B cell (primary cell): ENCODE measurements around the gene SNRNP70. TPM values are rescaled to one million over a fixed set of nuclear protein-coding genes. Genes with fewer than 3 reads are reported as not detected.

Source experiments
- ATAC-seq: fragments of 200-7000 bp; cut with Tn5 transposase; one replicate; pipeline ENCODE4 v1.10.0; 2021; ENCODE audit warnings: low read depth, mild to moderate bottlenecking, moderate number of reproducible peaks, moderate library complexity
- CTCF ChIA-PET: fragments of 350-600 bp; sonication (Branson Sonifier 250); formaldehyde crosslinking; loops from one replicate; lab custom pipeline; 2021; ENCODE audit warnings: antibody characterized with exemption, inconsistent platforms; lab: Charles Lee
- POLR2A ChIA-PET: fragments of 350-600 bp; sonication (Branson Sonifier 250); formaldehyde crosslinking; loops from one replicate; lab custom pipeline; 2021; ENCODE audit warnings: antibody characterized with exemption; lab: Charles Lee
- DNase-seq: peaks from one replicate; pipeline ENCODE4 v3.0.0; 2013
- H2AFZ ChIP-seq: 2 replicates; pipeline ENCODE4 v1.6.1; 2012; ENCODE audit warnings: mild to moderate bottlenecking, low read depth, low read length; ENCODE audit not compliant: insufficient read depth, poor library complexity, severe bottlenecking
- H3K27ac ChIP-seq, 2 donors: 1 replicate in 1 of 2; 2 replicates in 1 of 2; pipeline ENCODE4 v1.5.1; 2012 to 2013; ENCODE audit warnings: low read length in 2 of 2, mild to moderate bottlenecking in 2 of 2, moderate library complexity in 1 of 2
- H3K27me3 ChIP-seq, 4 experiments: fragments of 200-600 bp in 1 of 4; sonication (generic) in 1 of 4; replicated peaks in 1 of 4; 1 replicate in 2 of 4; 2 replicates in 2 of 4; pipeline versions ENCODE4 v1.6.1 to v1.7.0; 2013 to 2016; ENCODE audit warnings: low read length in 3 of 4, mild to moderate bottlenecking in 2 of 4, mixed read lengths in 1 of 4, moderate library complexity in 1 of 4; ENCODE audit not compliant: insufficient read depth in 4 of 4, control insufficient read depth in 3 of 4; ENCODE audit errors: control extremely low read depth in 1 of 4
- H3K36me3 ChIP-seq, 2 experiments: replicated peaks in 1 of 2; 1 replicate in 1 of 2; 2 replicates in 1 of 2; pipeline versions ENCODE4 v1.6.1 to v1.7.1; 2013; ENCODE audit warnings: low read length in 1 of 2; ENCODE audit not compliant: insufficient read depth in 2 of 2, control insufficient read depth in 1 of 2; ENCODE audit errors: control extremely low read depth in 1 of 2, extremely low read depth in 1 of 2
- H3K4me1 ChIP-seq, 2 donors: fragments of 200-600 bp in 1 of 2; sonication (generic) in 1 of 2; 1 replicate in 1 of 2; 2 replicates in 1 of 2; pipeline versions ENCODE4 v1.5.1 to v1.6.1; 2013 to 2017; ENCODE audit warnings: low read length in 2 of 2; ENCODE audit not compliant: control insufficient read depth in 2 of 2, insufficient read depth in 2 of 2
- H3K4me2 ChIP-seq: replicated peaks from 2 replicates; pipeline ENCODE3; 2012; ENCODE audit warnings: mild to moderate bottlenecking, low read depth, low read length; ENCODE audit not compliant: poor library complexity, severe bottlenecking
- H3K4me3 ChIP-seq, 5 experiments: fragments of 200-600 bp in 1 of 5; sonication (generic) in 1 of 5; 1 replicate in 3 of 5; 2 replicates in 2 of 5; pipeline versions ENCODE4 v1.5.1 to v1.7.0; 2011 to 2016; ENCODE audit warnings: low read length in 4 of 5, mild to moderate bottlenecking in 4 of 5, low read depth in 2 of 5, control low read depth in 1 of 5, moderate library complexity in 1 of 5; ENCODE audit not compliant: insufficient read depth in 1 of 5; ENCODE audit errors: control extremely low read depth in 1 of 5, extremely low read depth in 1 of 5
- H3K79me2 ChIP-seq: fragments of 200-600 bp; sonication (generic); one replicate; pipeline ENCODE4 v1.6.0; 2016; ENCODE audit warnings: low read length; ENCODE audit not compliant: control insufficient read depth, insufficient read depth
- H3K9ac ChIP-seq: fragments of 200-600 bp; sonication (generic); 2 replicates; pipeline ENCODE4 v1.6.1; 2017; ENCODE audit warnings: mild to moderate bottlenecking, low read length, moderate library complexity
- H3K9me3 ChIP-seq, 3 donors: one replicate each; pipeline versions ENCODE4 v1.6.1 to v1.7.1; 2013; ENCODE audit warnings: low read length in 2 of 3; ENCODE audit not compliant: control insufficient read depth in 2 of 3, insufficient read depth in 1 of 3; ENCODE audit errors: control extremely low read depth in 1 of 3
- H4K20me1 ChIP-seq: 2 replicates; pipeline ENCODE4 v1.6.0; 2012; ENCODE audit warnings: mild to moderate bottlenecking, low read length; ENCODE audit not compliant: insufficient read depth, control insufficient read depth, poor library complexity, severe bottlenecking
- H3K27ac Mint-ChIP-seq: one replicate; pipeline ENCODE4 v1.8.0; 2021; ENCODE audit warnings: mixed read lengths
- H3K27me3 Mint-ChIP-seq: one replicate; pipeline ENCODE4 v1.8.0; 2021; ENCODE audit warnings: mixed read lengths
- H3K4me1 Mint-ChIP-seq: one replicate; pipeline ENCODE4 v1.8.0; 2021; ENCODE audit warnings: mixed read lengths
- H3K4me3 Mint-ChIP-seq: one replicate; pipeline ENCODE4 v1.8.0; 2021; ENCODE audit warnings: mixed read lengths
- H3K9me3 Mint-ChIP-seq: one replicate; pipeline ENCODE4 v1.8.0; 2022; ENCODE audit warnings: mixed read lengths; ENCODE audit not compliant: insufficient read depth
- CTCF ChIP-seq: fragments of 200-600 bp; IDR thresholded peaks from one replicate; pipeline ENCODE4 v1.8.0; 2022; ENCODE audit warnings: antibody characterized with exemption, mild to moderate bottlenecking
- EZH2 ChIP-seq: IDR thresholded peaks from 2 replicates; pipeline ENCODE4 v1.6.1; 2012; ENCODE audit warnings: borderline replicate concordance, low read depth, mild to moderate bottlenecking, moderate library complexity, low read length; ENCODE audit not compliant: insufficient read depth, poor library complexity, severe bottlenecking
- WGBS: methylation state at CpG from one replicate; pipeline ENCODE4 v1.1.5; 2013; ENCODE audit warnings: missing lambda C conversion rate; ENCODE audit not compliant: insufficient coverage; 5-methylcytosine and 5-hydroxymethylcytosine counted together
- intact Hi-C: fragments of 100-400 bp; cut with micrococcal nuclease; formaldehyde crosslinking; loops from one replicate; pipeline ENCODE4 v1.10.0; 2022
- polyA plus RNA-seq: library from polyadenylated mRNA; depleted of rRNA; stranded (reverse); fragments of >200 nt; gene quantifications from 2 replicates; pipeline ENCODE4 v1.2.3, GENCODE V29; 2012
- total RNA-seq, 2 donors: library from RNA; stranded (reverse); fragments of 120-200 nt in 1 of 2; gene quantifications; 1 replicate in 1 of 2; 2 replicates in 1 of 2; pipeline versions ENCODE4 v1.2.3 to v1.2.4, GENCODE V29; 2013 to 2022

SNRNP70 gene
- total and polyA plus RNA-seq, 2 donors (not counting 1 experiment from before 2014, with no cell fraction given) = 598 to 954 TPM

GRCh38 chr19:49148784-49149651 lies 63.8 kb downstream of the SNRNP70 start:
- Mint-ChIP-seq H3K27ac (no peak overlapping the region), H3K4me3 (peak overlapping the region; percentile 89), H3K4me1 (peaks cover 42% of the 10 kb centered on the region), H3K9me3 (no peaks in the 10 kb centered on the region), H3K27me3 (peaks cover 57% of the 10 kb centered on the region)
- intact Hi-C loops = loop anchor here (5.0 to 10.0 kb wide), 2 partner anchors 37 to 56 kb away; partner anchors contain the start of gene LIN7B
- peak overlapping the region in 4 of 5 experiments; percentile 57 to 76 (median 61) for H3K4me3 ChIP-seq
- H3K4me1 ChIP-seq = peaks cover 44 to 48% of the 10 kb centered on the region in 2 donors
- ATAC-seq (peak; percentile 53), DNase-seq (peak; percentile 82)
- H3K36me3 ChIP-seq = no peaks in the 10 kb centered on the region
- no peak overlapping the region for H3K27ac ChIP-seq
- 8% methylated on average over 45 of the region's 49 CpGs for WGBS
- peaks cover 0 to 81% (median 38%) of the 10 kb centered on the region in 4 experiments for H3K27me3 ChIP-seq
- peaks cover 0 to 57% (median 7%) of the 10 kb centered on the region in 3 donors for H3K9me3 ChIP-seq
- ChIA-PET CTCF (interaction anchor here (0.6 to 1.8 kb wide), 6 partner anchors 34 to 234 kb away, joined by 3 to 10 read pairs (median 4); partner anchors contain the start of genes GYS1, LIN7B and RUVBL2), POLR2A (interaction anchor here (0.6 kb wide), 1 partner anchor 22 kb away, joined by 7 read pairs; no protein-coding TSS in a partner anchor)
- no peaks in the 10 kb centered on the region for H4K20me1 ChIP-seq
- TF ChIP-seq EZH2 (no peak), CTCF (no peak)
- peak overlapping the region; percentile 97 for H3K4me2 ChIP-seq
- H2AFZ ChIP-seq = peak overlapping the region; percentile 19
- H3K79me2 ChIP-seq = no peaks in the 10 kb centered on the region
- peak overlapping the region; percentile 78 for H3K9ac ChIP-seq
